Activated CD4-positive, alpha-beta T cell treated with anti-CD3 and anti-CD28 coated beads for 1 hour (primary cell): Measurements from ENCODE around the gene TFDP2.
A peak's percentile ranks its signal among the peaks of the same experiment; 100 is the strongest.
"Not testable (repeated sequence)": the region's sequence is repeated elsewhere in the genome, so short reads cannot be mapped to it uniquely, and the experiment has no call there.

Source experiments
- DNase-seq: peaks from one replicate; pipeline ENCODE4 v3.0.0-alpha.2; 2020

The TFDP2 gene, protein sequence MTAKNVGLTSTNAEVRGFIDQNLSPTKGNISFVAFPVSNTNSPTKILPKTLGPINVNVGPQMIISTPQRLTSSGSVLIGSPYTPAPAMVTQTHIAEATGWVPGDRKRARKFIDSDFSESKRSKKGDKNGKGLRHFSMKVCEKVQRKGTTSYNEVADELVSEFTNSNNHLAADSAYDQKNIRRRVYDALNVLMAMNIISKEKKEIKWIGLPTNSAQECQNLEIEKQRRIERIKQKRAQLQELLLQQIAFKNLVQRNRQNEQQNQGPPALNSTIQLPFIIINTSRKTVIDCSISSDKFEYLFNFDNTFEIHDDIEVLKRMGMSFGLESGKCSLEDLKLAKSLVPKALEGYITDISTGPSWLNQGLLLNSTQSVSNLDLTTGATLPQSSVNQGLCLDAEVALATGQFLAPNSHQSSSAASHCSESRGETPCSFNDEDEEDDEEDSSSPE

DNA sequence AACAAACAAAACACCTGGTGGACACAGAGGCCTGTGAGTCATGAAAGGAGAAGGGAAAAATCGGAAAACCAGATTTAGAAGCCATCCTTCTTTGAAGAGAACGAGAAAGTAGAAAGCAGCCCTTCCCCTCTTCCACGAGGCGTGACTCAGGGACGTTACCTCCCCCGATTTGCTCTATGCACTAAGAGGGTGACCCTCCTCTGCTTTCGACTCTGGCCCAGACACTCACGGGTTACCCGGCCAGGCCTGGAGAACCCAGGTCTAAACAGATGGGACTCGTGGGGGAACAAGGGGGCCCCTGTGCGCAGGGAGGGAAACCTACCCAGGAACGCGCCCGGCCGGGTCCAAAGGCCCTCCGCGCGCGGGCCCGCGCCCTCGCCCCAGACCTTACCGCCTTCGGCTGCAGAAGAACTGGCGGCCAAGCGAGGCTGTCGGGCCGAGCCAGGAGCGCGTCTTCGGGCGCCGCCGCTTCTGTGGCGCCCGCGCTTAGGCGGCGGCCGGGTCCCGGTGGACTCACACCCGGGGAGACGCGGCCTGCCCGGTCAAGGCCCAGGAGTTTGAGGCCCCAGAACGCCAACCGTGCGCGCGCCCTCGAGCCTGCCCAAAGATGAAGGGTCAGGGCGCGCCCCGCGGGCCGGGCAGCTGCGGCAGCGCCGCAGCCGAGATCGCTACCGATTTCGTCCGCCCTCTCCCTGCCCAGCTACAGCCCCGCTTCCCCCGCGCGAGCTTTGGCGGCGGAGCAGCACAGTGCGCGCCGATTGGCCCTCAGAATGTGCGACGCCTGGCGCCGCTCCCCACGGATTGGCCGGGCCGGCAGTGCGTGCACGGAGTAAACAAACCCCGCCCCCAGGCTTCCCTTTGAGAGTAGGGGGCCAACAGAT is at the start of gene TFDP2:
Gene TFDP2 (minus strand): TSS at position 753 of the 881 bp plus-strand sequence. CDS start 47,795 bp downstream, outside the sequence.
- DNase-seq = peak; percentile 74

DNA sequence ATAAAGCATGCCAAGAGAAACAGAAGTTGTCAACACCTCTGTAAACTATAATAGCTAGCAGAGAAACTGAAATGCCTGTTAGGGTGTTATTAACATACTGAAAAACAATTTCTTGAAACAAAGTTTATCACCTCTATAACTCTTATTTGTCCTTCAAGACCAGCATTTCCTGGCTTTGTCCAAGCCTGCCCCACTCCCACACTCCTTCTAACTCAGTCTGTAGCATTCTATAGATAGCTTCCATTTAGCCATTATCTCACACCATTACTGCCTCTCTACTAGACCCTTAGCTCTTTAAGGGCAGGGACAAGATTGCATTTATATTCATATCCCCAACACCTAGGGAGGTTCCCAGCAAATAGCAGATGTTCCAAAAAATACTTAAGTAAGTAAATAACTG is 39.5 kb upstream of the TFDP2 start:
- no peak for DNase-seq

DNA sequence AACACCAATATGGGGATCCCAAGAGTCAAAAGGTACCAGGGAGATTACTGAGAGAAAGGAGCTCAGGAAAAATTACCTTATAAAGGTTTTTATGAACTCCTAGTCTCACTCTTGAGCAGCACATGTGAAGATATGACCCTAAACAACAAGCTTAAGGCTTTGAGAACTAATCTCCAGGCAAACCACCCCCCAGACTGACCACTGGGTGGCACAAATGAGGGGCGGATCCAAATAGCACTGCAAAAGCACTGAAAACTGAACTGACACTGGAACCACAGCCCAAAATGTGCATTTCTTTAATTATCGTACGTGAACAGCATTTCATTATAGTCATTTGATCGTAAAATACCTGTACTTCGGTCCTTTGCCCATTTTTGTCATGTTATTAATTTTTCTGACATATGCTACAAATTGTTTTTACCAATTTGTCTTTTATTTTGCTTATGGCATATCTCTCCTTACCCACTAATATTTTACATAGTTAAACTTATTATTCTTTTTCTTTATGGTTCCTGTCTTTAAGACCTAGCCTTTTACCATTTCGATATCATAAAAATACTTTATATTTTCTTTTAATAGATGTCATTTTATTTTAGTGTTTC is 31.5 kb upstream of the TFDP2 start:
- DNase-seq = no peak

DNA sequence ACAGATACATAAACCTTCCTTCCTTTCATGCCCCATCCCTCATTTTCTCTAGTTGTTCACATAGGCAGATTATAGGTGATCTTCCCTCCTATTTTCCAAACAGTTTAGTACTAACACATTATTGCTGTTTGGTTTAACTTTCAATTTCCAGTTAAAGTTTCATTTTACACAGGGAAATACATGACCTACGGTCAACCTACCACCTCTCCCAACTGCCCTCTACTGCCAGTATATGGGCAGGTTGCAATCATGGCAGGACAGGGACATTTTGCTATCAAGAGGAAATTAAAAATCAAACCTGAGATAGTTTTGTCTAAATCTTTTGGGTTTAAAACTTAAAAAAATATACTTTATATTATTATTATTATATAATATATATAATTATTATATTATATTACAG is 26.1 kb upstream of the TFDP2 start:
- DNase-seq = no peak

DNA sequence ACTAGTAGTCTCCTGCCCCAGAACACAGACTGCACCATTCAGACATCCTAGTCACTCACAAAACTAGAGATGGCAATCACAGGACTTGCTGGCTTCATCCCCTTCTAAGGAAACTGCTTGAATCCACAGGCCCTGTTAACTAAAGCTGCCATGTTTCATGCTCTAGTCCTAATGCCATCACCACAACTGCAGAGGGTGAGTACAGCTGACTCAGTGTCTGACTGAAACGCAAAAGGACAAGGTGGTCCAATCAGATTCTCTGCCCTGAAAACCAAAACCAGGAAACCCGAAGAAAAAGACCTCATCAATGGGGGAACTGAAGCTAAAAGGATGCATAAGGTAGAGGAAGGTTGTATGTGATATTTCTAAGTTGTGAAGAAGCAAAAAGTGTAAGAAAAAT is 25.2 kb upstream of the TFDP2 start:
- no peak for DNase-seq

DNA sequence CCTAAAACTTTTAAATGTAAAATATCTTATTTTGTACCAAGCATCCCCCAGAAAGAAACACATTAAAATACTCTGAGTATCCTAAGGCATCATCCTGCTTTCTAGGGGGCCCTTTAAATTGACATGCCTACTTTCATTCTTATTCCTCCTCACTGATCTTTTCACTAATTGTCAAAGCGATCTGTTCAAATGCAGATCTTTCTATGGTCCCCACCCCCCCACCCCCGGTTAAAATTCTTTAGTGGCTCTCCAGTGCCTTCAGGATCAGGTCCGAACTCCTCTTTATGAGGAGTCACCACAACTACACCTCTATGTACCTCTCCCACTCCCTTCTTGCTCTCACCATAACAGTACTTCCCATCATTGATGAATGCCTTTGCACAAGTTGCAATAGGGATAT is 19.2 kb upstream of the TFDP2 start:
- DNase-seq = no peak

DNA sequence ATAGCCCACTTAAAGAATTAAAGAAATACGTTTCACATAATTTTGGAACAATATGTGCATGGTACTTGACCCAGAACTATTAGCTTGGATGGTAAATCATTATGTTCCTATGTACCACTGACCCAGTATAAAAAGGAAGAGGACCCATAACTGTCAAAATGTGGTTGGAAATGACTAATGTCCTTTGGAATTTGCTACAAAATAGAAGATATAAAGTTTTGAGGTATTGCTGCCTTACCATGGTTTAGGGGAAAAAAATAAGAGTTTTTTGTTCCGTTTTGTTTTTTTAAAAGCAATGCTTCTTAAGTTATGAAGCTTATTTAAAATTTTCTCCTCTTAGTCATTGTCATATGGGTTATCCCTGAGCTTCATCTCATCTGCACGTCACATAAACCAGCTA is 15.8 kb upstream of the TFDP2 start:
- no peak for DNase-seq

DNA sequence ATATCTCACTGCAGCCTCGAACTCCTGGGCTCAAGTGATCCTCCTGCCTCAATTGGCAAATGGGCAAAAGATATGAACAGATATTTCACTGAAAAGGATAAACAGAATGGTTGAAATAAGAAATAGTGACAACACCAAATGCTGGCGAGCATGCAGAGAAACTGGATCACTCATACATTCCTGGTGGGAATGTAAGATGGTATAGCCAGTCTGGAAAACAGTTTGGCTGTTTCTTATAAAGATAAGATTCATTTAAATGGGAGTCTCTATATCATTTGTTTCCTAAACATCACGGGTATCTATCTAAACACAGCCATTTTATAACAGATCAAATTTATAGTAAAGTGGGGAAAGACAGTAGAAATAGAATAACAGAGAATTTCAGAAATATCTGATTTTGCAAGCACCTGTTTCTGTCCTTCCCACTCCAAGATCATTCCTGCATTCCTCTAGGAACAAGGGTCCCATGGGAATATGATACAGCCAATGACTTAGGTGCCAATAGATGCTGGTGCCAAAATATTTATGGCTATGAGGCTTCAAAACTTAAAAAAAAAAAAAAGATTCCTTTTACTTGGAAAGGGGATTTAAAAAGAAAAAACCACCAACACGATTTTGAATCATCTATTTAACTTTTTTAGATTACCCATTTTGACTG is 9.9 kb upstream of the TFDP2 start:
- no peak for DNase-seq

DNA sequence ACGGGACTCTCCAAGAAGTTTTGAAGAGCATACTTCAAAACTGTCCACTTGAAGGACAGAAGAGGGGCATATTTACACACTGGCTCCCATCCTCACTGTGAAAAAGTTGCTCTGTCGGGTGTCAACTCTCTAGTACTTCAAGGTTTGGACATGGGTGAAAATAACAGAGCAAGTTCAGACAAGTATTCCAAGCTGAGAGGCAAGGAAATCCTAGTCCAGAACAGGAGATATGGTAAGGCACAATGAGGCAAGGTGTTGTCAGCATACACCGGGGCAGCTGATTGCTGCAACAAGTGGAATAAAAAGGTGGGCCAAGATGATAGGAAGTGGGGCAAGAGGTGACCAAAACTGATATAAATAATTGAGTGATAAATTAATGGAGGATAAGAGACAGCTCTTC is 4.8 kb upstream of the TFDP2 start:
- DNase-seq = no peak

DNA sequence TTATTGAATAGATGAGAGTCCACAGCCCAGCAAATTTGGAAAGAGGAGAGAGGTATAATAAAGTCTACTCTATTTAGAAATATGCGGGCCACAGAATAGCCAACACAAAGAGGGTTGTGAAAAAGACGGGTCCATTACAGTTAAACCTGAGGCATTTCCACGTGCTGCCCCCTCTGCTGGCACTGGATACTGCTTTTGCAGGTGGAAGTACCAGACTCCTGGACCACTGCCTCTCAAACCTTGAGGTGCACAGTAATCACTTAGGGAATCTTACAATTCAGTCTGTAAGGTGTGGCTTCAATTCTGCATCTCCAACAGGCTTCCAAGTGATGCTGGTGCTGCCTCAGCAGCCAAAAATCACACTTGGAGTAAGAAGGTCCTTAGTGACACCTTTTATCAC is 3.0 kb upstream of the TFDP2 start:
- DNase-seq = no peak

DNA sequence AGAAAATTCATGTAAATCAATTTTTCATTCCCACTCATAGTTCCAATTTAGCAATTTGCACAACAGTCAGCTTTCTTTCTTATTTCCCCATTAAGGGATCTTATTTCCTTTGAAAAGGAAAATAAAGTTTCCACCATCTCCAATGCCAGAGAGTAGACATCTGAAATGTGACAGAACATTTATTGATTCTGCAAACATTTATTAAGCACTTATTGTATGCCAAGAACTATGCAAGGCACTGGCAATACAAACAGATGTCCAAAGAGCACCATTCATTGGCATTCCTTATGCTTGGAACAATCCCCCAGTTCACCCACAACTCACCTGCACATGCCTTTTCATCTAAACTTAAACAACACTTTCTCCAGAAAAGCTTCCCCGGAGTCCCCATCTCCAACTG is 2.5 kb upstream of the TFDP2 start:
- no peak for DNase-seq

DNA sequence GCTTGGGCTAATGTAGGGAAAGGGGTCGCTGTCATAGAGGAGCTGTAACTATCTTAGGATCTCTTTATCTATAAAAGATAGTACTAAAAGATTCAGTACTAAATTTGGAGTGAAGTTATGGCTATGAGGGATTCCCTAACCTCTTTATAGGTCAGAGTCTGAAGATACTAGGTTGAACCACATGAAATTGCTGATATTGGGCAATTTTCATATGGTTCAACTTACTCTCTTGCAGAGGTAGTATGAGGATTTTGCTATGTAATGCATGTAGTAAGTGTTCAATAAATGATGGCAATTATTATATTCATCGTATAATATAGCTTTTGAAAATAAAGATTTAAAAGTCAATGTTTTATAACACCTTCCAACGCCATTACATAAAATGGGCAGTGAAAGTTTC is 1.9 kb upstream of the TFDP2 start:
- no peak for DNase-seq

DNA sequence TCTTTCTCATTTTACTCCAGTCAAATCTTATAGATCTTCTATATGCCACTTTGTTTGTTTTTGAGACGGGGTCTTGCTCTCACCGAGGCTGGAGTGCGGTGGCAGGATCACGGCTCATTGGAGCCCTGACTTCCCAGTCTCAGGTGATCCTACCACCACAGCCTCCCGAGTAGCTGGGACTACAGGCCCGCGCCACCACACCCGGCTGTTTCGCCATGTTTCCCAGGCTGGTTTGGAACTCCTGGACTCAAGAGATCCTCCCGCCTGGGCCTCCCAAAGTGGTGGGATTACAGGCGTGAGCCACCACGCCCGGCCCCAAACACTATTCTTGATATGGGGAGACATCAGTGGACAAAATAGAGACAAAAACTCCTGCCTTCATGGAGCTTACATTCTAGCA is 927 bp upstream of the TFDP2 start:
- DNase-seq = no peak

DNA sequence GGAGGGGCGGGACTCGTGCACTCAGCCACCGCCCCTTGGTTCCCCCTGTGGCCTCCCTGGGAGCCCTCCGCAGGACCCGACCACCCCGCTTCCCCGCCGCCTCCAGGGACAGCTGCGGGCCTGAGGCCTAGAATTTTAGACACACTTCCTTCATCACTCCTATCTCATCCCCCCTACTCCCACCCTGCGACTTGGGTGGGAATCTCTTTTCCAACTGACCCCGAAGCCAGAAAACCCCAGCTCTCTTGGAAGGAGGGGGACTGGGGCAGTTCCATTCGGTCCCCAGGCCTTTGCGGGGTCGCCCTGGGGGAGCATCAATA is 289 bp upstream of the TFDP2 start:
- DNase-seq = no peak

DNA sequence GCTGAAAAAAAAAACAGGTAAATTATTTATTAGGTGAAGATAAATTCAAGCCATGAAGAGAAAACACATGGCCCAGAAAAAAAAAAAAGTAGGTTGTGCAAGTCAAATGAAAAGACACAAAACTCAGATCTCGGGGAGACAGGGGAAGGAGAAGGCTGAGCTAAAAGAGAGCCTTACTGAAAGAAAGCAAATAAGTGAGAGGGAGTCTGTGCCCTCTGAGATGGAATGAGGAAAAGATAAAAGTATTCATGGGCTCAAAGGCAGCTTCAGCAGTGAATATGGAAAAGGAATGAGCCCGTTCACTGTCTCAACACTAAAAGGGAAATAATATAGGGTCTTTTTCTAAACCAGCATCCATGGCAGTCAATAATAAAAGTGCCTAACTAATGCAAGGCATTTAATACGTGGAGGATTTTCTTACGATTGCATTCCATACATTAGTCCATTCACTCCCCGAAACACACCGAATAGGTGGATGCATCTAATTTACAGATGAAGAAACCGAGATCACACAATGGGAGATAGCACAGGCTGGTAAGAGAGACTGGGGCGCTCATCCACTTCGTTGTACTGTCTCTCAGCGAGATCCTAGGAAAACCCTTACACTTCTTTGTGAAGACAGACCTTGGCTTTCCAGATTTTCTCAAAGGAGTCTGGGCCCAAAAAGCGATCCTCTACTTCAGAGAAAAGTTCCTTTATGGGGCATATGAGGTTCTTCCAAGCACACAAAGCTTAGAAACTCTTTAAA is 1.1 kb downstream of the TFDP2 start:
- DNase-seq = no peak

DNA sequence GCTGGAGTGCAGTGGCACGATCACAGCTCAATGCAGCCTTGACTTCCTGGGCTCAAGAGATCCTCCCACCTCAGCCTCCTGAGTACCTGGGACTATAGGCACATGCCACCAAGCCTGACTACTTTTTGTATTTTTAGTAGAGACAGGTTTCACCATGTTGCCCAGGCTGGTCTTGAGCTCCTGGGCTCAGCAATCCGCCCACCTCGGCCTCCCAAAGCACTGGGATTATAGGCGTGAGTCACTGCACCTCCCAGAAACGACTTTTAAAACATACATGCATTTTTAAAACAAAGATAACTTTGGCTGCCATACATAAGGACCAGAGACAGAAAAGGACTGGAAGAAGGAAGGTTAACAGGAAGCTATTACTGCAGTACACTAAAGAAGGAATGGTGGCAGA is 4.8 kb downstream of the TFDP2 start:
- not testable (repeated sequence) for DNase-seq

DNA sequence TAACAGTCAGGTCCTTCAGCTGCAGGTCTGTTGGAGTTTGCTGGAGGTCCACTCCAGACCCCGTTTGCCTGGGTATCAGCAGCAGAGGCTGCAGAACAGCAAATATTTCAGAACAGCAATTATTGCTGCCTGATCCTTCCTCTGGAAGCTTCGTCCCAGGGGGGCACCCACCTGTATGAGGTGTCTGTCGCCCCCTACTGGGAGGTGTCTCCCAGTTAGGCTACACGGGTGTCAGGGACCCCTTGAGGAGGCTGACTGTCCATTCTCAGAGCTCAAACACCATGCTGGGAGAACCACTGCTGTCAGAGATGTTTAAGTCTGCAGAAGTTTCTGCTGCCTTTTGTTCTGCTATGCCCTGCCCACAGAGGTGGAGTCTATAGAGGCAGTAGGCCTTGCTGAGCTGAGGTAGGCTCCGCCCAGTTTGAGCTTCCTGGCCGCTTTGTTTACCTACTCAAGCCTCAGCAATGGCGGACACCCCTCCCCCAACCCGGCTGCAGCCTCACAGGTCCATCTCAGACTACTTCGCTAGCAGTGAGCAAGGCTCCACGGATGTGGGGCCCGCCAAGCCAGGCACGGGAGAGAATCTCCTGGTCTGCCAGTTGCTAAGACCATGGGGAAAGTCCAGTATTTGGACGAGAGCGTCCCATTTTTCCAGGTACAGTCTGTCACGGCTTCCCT is 8.6 kb downstream of the TFDP2 start:
- not testable (repeated sequence) for DNase-seq

DNA sequence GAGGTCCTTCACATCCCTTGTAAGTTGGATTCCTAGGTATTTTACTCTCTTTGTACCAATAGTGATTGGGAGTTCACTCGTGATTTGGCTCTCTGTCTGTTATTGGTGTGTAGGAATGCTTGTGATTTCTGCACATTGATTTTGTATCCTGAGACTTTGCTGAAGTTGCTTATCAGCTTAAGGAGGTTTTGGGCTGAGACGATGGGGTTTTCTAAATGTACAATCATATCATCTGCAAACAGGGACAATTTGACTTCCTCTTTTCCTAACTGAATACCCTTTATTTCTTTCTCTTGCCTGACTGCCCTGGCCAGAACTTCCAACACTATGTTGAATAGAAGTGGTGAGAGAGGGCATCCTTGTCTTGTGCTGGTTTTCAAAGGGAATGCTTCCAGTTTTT is 12.3 kb downstream of the TFDP2 start:
- DNase-seq = not testable (repeated sequence)

DNA sequence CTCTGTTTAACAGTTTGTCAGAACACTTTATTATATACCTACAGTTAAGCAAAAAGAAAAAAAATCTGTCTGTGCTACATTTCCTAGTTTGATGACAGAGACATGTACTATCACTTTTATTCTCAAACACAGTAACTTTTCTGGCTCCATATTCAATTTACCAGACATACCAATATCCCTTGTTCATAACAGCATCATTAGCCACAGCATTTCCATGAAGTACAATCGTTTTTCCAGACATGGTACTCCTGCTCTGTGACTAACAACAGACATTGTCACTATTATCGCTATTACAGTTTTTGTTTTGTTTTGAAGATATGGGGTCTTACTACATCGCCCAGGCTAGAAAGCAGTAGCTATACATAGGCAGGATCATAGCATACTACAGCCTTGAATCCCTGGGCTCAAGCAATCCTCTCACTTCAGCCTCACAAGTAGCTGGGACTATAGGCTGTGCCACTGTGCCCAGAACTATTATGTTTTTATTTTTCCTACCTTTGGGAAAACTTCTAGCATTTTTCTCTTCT is 14.5 kb downstream of the TFDP2 start:
- DNase-seq = no peak

DNA sequence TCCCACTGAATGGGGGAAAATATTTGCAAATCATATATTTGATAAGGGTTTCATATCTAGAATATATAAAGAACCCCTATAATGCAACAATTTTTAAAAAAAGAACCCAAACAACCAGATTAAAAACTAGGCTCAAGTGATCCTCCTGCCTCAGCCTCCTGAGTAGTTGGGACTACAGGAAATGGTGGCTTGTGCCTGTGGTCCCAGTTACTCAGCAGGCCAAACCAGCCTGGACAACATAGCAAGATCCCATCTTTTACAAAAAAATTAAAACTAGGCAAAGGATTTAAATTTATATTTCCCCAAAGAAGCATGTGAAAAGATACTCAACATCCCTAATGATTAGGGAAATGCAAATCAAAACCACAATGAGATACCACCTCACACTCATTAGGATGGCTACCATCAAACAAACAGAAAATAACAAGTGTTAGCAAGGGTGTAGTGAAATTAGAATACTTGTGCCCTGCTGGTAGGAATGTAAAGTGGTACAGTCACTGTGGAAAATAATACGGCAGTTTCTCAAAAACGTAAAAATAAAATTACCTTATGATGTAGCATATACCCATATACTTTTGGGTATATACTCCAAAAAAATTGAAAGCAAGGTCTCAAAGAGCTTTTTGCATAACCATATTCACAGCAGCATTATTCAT is 19.7 kb downstream of the TFDP2 start:
- no peak for DNase-seq
